HG03025 (cell line): ENCODE measurements around the gene ANGPTL2.

Source experiments
- ATAC-seq: cut with Tn5 transposase; IDR thresholded peaks from one replicate; pipeline ENCODE4 v1.9.1; 2021; ENCODE audit warnings: mild to moderate bottlenecking, moderate library complexity; ENCODE audit not compliant: unreplicated experiment, low FRiP score

The ANGPTL2 gene

DNA sequence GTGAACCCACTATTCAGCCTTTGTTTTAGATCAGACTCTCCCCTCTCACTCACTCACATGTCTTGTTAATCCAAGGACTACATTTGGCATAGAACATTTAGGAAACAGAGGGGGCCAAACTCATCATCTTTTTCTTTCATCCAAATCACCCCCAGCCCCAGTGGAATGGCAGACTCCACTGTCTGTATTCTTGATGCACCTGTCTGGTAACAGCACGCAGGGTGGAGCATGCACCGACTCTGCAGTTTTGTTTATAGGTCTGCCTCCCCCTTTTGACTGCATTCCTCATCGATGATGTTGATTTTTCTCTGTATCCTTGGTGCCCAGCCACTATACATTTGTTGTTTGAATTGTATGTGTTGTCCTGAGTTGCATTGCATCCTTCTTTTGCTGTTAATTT lies 66.0 kb downstream of the ANGPTL2 start:
- no peak for ATAC-seq

DNA sequence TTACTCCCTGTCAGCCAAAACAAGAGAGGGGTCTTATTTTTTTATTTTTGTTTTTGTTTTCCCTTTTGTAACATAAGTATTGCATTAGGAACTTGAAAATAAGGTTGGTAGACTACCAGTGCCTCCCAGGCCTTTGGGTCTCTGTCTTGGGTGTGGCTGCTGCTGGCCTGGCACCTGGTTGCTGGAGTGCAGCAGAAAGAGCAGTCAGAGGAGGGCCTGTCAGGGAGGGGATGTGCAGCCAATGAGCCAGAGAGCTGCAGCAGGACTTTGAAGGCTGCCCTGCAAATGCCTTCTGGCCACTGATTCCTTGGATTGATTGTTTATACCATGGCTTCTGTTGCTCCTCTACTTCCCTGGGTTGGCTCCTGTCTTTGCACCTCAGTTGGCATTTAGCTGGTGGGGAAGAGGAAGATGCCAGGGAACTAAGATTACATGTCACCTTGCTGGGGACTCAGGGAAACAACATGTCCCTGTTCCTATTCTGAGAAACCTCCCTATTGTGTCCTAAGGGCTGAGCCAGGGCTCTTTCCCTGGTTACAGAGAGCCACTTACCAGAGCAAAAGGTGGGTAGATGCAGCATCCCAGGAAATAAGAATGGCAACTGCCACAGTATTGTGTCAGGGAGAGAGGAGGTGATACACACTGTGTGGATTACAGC lies 66.6 kb downstream of the ANGPTL2 start:
- no peak for ATAC-seq

DNA sequence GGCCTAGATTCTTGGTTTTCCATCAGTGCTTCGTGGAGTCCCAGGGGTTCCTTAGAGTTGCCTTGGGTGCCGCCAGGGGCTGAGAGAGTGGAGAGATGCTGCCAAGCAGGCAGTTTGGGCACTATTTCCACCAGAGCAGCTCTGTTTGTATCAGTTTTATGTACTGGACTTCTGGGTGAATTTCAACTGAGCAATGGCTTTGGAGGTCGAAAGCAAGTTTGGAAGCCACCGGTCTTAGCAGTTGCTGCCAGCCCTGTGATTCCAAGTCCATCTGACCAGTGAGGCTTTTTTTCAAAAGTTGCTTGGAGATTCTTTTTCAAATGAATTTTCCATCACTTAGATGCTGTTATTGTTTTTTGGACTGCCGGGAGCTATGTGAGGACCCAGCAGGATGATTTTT lies 68.5 kb downstream of the ANGPTL2 start:
- ATAC-seq: no peak

DNA sequence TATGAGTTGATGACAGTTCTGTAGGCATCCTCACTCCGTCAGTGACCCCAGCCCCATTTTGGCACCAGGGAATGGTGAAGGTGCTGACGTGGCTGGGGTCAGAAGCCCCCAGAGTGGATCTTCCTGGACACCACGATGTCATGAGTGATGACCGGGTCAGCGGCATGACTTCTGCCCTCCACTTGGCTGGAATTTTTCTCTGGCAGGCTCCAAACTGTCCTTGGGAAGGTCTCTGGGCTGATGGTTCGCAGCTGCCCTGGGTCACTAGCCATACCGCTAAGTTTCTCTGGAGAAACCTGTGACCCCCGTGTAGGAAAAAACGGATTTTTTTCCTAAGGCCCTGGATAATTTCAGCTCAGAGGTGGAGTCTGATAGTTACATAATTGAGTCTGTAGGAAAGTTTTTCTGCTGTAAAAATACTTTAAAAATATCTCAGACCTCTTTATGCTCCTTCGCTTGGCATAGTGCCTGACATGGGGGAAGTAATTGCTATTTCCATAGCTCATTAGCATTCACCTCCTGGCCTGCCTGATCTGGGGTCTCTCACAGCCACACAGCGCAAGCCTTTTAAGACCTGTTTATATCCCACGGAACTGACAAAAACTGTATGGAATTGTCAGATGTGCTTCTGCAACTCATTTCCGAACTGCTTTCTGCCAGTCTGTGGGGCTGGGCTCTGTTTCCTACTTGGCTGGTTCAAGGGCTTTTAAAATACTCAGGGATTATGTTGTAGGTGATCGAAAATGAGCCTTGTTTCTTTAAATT lies 69.2 kb downstream of the ANGPTL2 start:
- ATAC-seq: no peak

DNA sequence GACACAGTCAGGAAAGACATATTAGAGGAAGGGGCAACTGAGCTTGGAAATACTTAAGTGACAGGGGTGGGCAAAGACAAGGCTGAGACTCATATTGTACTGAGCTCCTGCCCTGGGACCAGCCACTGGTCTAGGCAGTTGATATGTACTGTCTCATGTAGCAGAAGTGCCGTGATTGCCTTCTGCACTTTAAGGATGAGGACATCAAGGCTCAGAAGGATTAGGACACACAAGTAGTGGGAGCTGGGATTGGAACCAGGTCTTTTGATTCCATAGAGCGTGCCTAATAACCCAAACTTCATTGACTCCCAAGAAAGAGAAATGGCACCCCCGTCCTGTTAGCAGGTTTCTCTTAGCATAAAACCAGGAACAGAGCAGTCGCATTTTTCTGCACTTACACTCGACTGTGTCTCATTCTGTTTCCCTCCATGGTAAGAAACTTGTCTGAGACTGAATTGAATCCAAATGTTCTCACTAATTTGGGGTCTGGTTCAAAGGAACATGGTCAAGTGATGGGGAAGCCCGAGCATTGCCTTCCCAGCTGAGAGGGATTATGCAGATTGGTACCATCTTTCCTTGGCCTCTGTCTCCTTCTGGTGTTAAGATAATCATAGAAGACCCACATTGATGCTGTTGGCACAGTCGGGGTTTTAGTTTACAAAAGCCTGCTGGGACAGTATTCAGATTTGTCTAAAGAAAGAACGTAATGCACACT lies 70.4 kb downstream of the ANGPTL2 start:
- no peak for ATAC-seq

- ATAC-seq: no peak
These were observed 71.8 kb downstream of the ANGPTL2 start for GRCh38 chr9:127050591-127051001.

GRCh38 chr9:127050152-127050551 lies 72.3 kb downstream of the ANGPTL2 start:
- ATAC-seq: no peak

- no peak for ATAC-seq
These were observed 72.9 kb downstream of the ANGPTL2 start for GRCh38 chr9:127049581-127049980.

DNA sequence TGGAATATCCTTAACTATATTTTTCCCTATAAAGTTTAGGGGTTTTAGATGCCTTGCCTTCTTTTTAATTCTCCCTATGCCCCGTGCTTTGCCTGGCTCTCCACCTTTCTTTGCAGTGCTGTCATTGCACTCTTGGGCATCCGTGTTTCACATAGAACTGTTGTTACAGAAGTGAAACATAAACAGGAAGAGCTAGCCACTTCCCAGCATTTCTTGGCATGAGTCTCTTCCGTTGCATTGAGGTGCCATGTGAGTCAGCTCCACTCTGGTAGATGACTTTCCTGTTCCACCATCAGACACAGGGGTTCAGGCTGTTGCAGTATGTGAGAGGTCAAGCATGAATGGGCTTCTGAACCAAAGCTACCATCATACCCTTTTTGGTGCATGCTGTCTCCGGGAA lies 73.4 kb downstream of the ANGPTL2 start:
- ATAC-seq: no peak

- no peak for ATAC-seq
These were observed 74.5 kb downstream of the ANGPTL2 start for GRCh38 chr9:127047971-127048370.

DNA sequence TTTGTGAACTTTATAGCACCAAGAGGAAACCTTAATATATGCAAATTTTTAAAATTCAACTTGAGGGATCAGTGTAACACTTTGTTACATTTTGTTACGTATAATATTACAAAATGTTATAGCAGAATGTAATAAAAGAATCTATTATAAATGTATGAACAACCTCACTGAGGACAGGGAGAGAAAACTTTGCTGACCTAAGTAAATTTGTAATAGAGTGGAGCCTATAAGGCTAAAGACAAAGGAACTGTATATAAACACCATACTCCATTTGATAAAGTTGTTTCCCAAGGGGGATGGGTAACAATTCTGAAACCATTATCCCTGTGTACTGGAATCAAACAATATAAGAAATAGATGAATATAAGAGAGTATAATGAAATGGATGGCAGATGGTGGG lies 77.3 kb downstream of the ANGPTL2 start:
- no peak for ATAC-seq

GRCh38 chr9:127039492-127039891 lies 82.9 kb downstream of the ANGPTL2 start:
- ATAC-seq: no peak

GRCh38 chr9:127038531-127038930 lies 83.9 kb downstream of the ANGPTL2 start:
- no peak for ATAC-seq
